Hypothalamus (tissue), 51 donors: ENCODE results near the gene NCOA4.
"Not testable (repeated sequence)": the region's sequence is repeated elsewhere in the genome, so short reads cannot be mapped to it uniquely, and the experiment has no call there.

ENCODE experiments used
- DNase-seq, 51 donors: peaks; one replicate each; lab custom pipeline; 2025; lab: John Stamatoyannopoulos, UW

Gene NCOA4

GRCh38 chr10:46052791-46053375 lies 22.5 kb upstream of the NCOA4 start:
- DNase-seq, result no peak

DNA sequence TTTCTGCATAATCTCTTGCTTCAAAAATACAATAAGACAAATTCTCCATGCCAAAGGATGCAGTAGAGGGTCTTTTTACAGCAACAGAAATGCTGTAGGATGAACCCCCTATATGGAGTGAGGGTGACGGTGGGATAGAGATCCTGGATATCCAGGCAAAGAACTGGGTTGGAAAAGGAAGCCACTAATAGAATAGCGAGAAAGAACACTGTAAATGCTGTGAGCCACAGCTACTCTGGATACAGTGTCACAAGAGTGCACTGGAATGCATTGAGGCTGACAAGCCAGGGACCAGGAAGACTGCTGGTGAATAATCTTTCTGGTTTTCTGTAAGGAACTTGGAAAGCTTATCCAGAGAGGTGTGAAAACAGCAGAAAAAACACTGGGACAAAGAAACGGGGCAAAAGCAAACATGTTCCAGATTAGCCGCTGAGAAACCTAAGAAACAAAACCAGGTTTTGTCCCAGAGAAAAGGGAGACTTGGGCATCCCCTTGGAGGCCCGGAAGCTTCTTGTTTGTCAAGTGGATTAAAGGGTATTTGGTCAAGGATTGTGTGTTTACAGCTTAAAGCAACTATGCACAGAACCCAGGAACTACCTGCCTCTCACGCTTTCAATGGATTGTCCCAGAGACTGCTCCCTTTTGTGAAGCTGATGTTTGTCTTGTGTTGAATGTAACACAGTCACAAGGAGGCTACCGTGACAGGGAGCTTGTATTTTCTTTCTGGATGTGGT lies 21.8 kb upstream of the NCOA4 start:
- DNase-seq, result no peak

DNA sequence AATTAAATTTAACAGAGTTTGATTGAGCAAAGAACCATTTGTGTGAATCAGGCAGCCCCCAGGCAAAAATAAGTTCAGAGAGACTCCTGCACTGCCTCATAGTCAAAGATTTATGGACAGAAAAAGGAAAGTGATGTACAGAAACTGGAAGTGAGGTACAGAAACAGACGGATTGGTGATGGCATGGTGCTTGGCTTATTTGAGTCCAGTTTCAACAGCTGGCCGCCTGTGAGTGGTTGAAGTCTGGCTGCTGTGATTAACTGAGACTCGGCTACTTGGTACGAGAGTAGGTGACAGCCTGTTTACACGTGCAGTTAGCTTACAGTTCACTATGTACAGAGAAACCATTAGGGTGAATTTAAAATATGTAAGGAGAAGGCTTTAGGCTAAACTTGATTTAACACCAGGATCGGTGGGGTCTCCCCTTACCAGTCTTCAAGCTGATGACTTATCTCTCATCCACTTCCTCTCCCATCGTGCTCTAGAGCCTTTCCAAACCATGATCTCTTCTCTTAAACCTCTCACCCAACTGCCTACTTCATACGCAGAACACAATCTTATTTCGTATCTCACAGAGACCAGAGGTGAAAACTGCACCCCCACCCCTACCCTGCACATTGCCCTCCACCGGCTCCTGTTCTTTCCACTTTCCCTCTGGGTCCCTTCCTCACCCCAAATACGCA lies 20.7 kb upstream of the NCOA4 start:
- DNase-seq, result no peak

- DNase-seq, result not testable (repeated sequence)
These were observed 19.0 kb upstream of the NCOA4 start for GRCh38 chr10:46049497-46049831.

GRCh38 chr10:46048152-46048551 lies 17.7 kb upstream of the NCOA4 start:
- DNase-seq, result no peak

GRCh38 chr10:46046261-46046660 lies 15.8 kb upstream of the NCOA4 start, which contains the start of gene MSMB:
Gene MSMB (minus strand): TSS chr10:46046269. CDS start chr10:46046237, 32 bp downstream.
- no peak for DNase-seq

DNA sequence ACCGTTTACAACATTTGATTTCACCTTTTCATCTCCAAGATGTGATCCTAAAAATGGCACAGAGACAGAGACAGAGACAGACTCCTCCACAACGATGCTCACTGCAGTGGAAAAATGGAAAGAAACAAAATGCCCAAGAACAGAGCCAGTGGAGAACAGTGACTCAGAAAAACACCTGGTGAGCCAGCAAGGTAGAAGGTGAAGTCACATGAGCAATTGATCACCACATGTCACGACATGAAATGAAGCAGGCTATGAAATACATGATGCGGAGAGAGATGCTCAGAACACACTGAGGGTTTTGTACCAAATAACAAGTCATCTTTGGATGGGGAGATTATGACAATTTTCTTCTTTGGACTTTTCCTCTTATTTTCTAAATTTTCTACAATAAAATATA lies 12.1 kb upstream of the NCOA4 start:
- no peak for DNase-seq

DNA sequence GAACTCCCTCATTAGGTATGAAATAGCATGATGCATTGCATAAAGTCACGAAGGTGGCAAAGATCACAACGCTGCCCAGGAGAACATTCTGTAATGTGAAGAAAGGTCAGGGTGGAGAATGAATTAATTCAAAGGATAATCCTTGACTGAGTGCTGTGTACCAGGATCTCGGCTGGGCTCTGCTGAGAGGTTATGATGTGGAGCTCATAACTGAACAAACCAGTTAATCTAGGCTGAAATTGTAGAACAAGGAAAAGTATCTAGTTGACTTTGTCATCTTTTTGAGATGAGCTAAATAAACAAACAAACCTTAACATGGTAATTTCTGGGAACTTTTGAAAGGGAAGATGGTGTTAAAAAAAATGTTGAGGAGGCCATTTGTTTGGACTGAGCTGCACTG lies 9.6 kb upstream of the NCOA4 start:
- no peak for DNase-seq

DNA sequence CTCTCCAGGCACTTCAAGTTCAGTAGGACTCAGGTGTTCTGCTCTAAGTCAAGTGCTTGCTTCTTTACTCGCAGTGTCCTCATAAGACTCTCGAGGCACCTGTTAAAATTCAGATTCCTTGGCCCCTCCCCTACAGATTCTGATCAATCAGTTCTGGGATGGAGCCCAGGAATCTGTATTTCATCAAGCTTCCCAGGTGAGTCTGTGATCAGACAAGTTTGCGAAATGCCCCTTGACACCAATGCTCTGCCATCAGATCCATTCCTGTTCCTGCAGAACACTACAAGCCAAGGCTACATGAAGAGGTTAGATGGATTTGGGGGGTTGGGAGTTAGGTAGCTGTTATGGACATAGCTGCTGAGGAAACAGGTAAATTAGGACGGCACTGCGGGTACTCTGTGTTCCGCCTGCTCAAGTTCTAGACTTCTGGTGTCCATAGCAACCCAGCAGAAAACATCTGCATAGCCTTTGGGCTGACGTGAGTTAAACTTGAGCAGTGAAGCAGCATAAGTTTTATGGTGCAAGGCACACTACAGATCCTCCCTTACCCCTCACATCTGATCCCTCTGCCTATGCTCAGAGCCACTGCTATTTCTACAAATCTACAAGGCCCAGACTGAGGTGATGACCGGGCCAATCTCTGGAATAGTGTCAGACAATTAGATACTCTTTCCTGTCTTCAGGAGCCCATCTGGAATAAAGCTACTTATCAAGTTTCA lies 6.8 kb upstream of the NCOA4 start:
- no peak for DNase-seq

GRCh38 chr10:46035923-46036849 lies 5.8 kb upstream of the NCOA4 start:
- DNase-seq, result no peak

DNA sequence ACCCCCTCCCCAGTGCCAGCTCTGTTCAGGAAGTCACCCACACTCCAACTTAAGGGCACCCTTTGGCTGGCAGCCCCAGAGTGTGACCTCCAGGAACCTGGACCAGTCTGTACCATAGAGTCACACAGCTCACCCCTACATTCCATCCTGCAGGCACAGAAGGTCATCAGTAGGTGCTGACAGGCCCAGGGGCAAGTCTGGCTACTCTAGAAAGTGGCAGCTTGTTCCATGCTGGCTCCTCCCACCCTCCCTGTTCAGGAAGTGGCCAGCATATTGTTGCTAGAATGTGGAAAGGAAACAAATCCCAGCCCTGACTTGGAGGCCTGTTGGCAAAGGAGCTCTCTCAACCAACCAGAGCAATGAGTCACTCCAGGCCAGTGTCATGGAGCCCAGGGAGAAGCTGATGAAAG lies 3.2 kb upstream of the NCOA4 start:
- no peak for DNase-seq

DNA sequence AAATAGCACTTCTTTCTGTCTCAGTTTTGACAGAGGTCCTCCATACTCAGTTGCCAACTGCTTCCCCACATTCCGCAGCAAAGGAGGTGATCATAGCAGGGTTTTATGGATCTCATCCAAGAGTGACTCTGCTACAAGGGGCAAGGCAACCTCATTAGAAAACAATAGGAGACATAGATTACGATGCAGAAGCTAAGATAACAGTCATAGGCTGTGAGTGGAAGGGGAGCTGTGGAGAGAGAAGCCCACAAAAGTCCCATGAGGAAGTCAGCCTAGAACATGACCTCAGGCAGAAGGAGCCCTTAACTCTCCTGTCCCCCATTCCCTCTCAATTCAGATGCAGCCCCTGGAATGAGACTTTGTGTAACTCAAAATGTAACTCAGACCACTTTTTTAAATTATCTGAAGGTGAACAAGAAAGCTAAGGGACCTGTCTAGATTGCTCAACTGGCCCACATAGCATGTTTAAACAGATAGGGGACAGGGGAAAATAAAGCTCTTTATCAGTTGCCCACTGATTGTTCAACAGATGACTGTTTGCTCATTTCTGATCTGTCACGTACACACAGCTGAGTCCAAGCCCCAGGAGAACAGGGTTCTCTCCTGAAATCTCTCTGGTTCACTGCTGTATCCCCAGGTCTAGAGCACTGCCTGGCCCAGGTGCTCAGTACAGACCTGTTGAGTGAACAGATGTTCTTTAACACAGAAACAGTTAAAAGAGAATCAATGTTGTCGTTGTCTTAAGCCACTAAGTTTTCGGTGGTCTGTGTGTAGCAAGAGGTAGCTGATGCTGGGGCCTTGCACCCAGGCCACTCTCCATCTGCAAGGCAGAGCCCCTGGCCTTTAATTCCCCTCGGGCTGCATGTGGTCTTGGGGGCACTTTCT lies 1.5 kb upstream of the NCOA4 start:
- no peak for DNase-seq

GRCh38 chr10:46029461-46030030 lies 877 bp downstream of the NCOA4 start:
- DNase-seq, result no peak

- DNase-seq, result peak in 2 of 51 donors; percentile 4 to 31
These were observed 1.6 kb downstream of the NCOA4 start for GRCh38 chr10:46028584-46029460.

DNA sequence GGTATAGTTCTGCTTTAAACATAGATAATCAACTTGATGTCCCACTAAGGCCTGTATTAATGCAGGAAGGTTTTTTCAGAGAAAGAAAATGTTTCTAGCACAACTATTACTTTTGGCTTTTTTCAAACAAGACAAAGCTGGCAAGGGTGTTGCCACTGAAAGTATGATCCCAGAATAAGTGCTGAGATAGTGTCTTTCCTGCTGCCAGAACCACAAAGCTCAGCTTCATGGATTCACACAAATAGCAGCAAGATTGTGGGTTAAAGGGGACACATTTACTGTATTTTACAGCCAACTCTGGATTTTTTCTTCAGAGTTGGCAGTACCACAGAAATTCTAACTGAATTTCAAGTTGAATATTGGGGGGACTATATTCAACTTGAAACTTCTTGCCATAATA lies 4.3 kb downstream of the NCOA4 start:
- DNase-seq, result no peak

- no peak for DNase-seq
These were observed 5.0 kb downstream of the NCOA4 start for GRCh38 chr10:46025406-46025805.

DNA sequence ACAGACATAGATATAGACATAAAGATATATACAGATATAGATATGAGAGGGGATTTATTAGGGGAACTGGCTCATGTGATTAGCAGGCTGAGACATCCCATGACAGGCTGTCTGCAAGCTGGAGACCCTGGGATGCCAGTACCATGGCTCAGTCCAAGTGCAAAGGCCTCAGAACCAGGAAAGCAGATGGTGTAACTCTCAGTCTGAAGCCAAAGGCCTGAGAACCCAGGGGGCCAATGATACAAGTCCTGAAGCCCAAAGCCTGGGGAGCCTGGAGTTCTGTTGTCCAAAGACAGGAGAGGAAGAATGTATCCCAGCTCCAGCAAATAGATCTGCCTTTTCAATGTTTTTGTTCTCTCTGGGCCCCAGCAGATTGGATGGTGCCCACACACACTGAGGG lies 5.5 kb downstream of the NCOA4 start:
- DNase-seq, result no peak
